OCI-LY7 (cell line): Measurements from ENCODE around the gene VSIR. TPM values are rescaled to one million over a fixed set of nuclear protein-coding genes. Genes with fewer than 3 reads are reported as not detected.

Experiments
- BruUV-seq: library from RNA; stranded (reverse); fragments of 400-500 nt; replicated peaks from 2 replicates; lab custom pipeline; 2021; lab: Mats Ljungman, UMichigan
- CTCF ChIA-PET: fragments of 300-600 bp; sonication (Branson Sonifier 250); formaldehyde crosslinking; loops from one replicate; lab custom pipeline; 2022; ENCODE audit warnings: antibody characterized with exemption; ENCODE audit not compliant: unreplicated experiment; lab: Charles Lee
- POLR2A ChIA-PET: fragments of 300-600 bp; sonication (Branson Sonifier 250); formaldehyde crosslinking; loops from one replicate; lab custom pipeline; 2022; ENCODE audit warnings: antibody characterized with exemption; lab: Charles Lee
- DNase-seq: peaks from one replicate; pipeline ENCODE4 v3.0.0-alpha.2; 2015; ENCODE audit warnings: low spot score
- H2AFZ ChIP-seq: fragments of 200-600 bp; sonication (generic), shearing (Covaris generic); 2 replicates; pipeline ENCODE4 v1.6.1; 2014; ENCODE audit warnings: mild to moderate bottlenecking, antibody characterized with exemption, low read length, moderate library complexity
- H3K27ac ChIP-seq: fragments of 200-600 bp; sonication (generic); 2 replicates; pipeline ENCODE4 v1.5.1; 2014; ENCODE audit warnings: mixed run types, low read depth, mild to moderate bottlenecking, moderate library complexity, low read length, inconsistent platforms; ENCODE audit not compliant: poor library complexity, severe bottlenecking
- H3K36me3 ChIP-seq: fragments of 200-600 bp; sonication (generic); 2 replicates; pipeline ENCODE4 v1.6.1; 2014; ENCODE audit warnings: mild to moderate bottlenecking, antibody characterized with exemption, low read length, moderate library complexity, mixed read lengths; ENCODE audit not compliant: insufficient read depth
- H3K4me1 ChIP-seq: fragments of 200-600 bp; sonication (generic); 2 replicates; pipeline ENCODE4 v1.5.1; 2014; ENCODE audit warnings: mild to moderate bottlenecking, low read length; ENCODE audit not compliant: insufficient read depth, poor library complexity, severe bottlenecking
- H3K4me2 ChIP-seq: fragments of 200-600 bp; sonication (generic); 2 replicates; pipeline ENCODE4 v1.6.1; 2014; ENCODE audit warnings: mild to moderate bottlenecking, low read length
- H3K4me3 ChIP-seq: fragments of 200-600 bp; sonication (generic); 2 replicates; pipeline ENCODE4 v1.5.1; 2014; ENCODE audit warnings: mild to moderate bottlenecking, low read depth, low read length; ENCODE audit not compliant: poor library complexity, severe bottlenecking
- H3K79me2 ChIP-seq: fragments of 200-600 bp; sonication (generic); 2 replicates; pipeline ENCODE4 v1.6.1; 2016; ENCODE audit warnings: low read depth, mild to moderate bottlenecking, low read length, moderate library complexity, mixed read lengths; ENCODE audit not compliant: insufficient read depth
- H3K9me2 ChIP-seq: fragments of 200-600 bp; sonication (generic); 2 replicates; pipeline ENCODE4 v1.6.1; 2016; ENCODE audit warnings: mild to moderate bottlenecking, low read length, mixed read lengths; ENCODE audit not compliant: insufficient read depth
- H3K9me3 ChIP-seq: fragments of 200-600 bp; sonication (generic); 2 replicates; pipeline ENCODE4 v1.6.1; 2014; ENCODE audit warnings: mild to moderate bottlenecking, mixed run types, low read length, mixed read lengths
- H4K20me1 ChIP-seq: fragments of 200-600 bp; sonication (generic); 2 replicates; pipeline ENCODE4 v1.6.1; 2014; ENCODE audit warnings: mild to moderate bottlenecking, antibody characterized with exemption, low read length, moderate library complexity, mixed read lengths; ENCODE audit not compliant: insufficient read depth
- CTCF ChIP-seq: fragments of 200-600 bp; sonication (generic); conservative IDR thresholded peaks from 2 replicates; pipeline ENCODE4 v1.5.1; 2014; ENCODE audit warnings: mild to moderate bottlenecking, antibody characterized with exemption, low read length, moderate library complexity, mixed read lengths
- EZH2phosphoT487 ChIP-seq: fragments of 200-600 bp; sonication (generic); IDR thresholded peaks from 2 replicates; pipeline ENCODE4 v1.6.1; 2018; ENCODE audit warnings: low read depth, borderline replicate concordance, mild to moderate bottlenecking, mixed run types, antibody characterized with exemption, low read length, moderate library complexity, mixed read lengths
- intact Hi-C: fragments of 100-400 bp; cut with micrococcal nuclease; formaldehyde crosslinking; loops from one replicate; pipeline ENCODE4 v1.10.0; 2022; ENCODE audit not compliant: unreplicated experiment
- total RNA-seq, 2 experiments: library from RNA; depleted of rRNA in 1 of 2; stranded (reverse); fragments of >200 nt in 1 of 2; shearing (Covaris generic) in 1 of 2; gene quantifications; 2 replicates each; pipeline ENCODE4 v1.2.3, GENCODE V29; 2014 to 2022

Gene VSIR
- total RNA-seq, 2 experiments from 2014 or later, result 2.2 to 9.0 TPM

- ChIA-PET POLR2A (interaction anchor here (0.6 kb wide), 1 partner anchor 427 kb away, joined by 3 read pairs; no protein-coding TSS in a partner anchor), CTCF (no interaction called here)
- H3K27ac ChIP-seq, result no peak overlapping the region
- BruUV-seq, result no TSS peak
- TF ChIP-seq EZH2phosphoT487, result no peak
- no peak for TF ChIP-seq CTCF
- H3K79me2 ChIP-seq, result no peaks in the 10 kb centered on the region
- H4K20me1 ChIP-seq, result no peaks in the 10 kb centered on the region
- H3K4me1 ChIP-seq, result no peaks in the 10 kb centered on the region
- intact Hi-C loops, result no loop called here
- H3K4me3 ChIP-seq, result no peak overlapping the region
- H3K9me3 ChIP-seq, result no peaks in the 10 kb centered on the region
- no peak for DNase-seq
- H3K36me3 ChIP-seq, result peaks cover 98% of the 10 kb centered on the region
- no peak overlapping the region for H2AFZ ChIP-seq
- H3K4me2 ChIP-seq, result no peak overlapping the region
- no peaks in the 10 kb centered on the region for H3K9me2 ChIP-seq
Measured at GRCh38 chr10:71820966-71821365, 47.6 kb upstream of the VSIR start.

- Histone ChIP-seq H3K79me2 (no peaks in the 10 kb centered on the region), H2AFZ (no peak overlapping the region)
Measured at GRCh38 chr10:71819985-71820384, 46.7 kb upstream of the VSIR start.

More at GRCh38 chr10:71819985-71820384, 46.7 kb upstream of the VSIR start:
- H4K20me1 ChIP-seq, result no peaks in the 10 kb centered on the region
- BruUV-seq, result no TSS peak
- H3K4me2 ChIP-seq, result no peak overlapping the region
- no peaks in the 10 kb centered on the region for H3K4me1 ChIP-seq
- intact Hi-C loops, result no loop called here
- DNase-seq, result no peak
- H3K9me3 ChIP-seq, result no peaks in the 10 kb centered on the region
- no peak overlapping the region for H3K27ac ChIP-seq
- TF ChIP-seq CTCF, result no peak
- TF ChIP-seq EZH2phosphoT487, result no peak
- peaks cover 97% of the 10 kb centered on the region for H3K36me3 ChIP-seq
- H3K9me2 ChIP-seq, result no peaks in the 10 kb centered on the region
- ChIA-PET POLR2A (no interaction called here), CTCF (no interaction called here)
- no peak overlapping the region for H3K4me3 ChIP-seq
